CD4-positive, alpha-beta T cell treated with Interleukin-1 beta for 1 hour (primary cell): ENCODE measurements around the gene MCOLN1.
"Not testable (repeated sequence)": the region's sequence is repeated elsewhere in the genome, so short reads cannot be mapped to it uniquely, and the experiment has no call there.

ENCODE experiments used
- DNase-seq, 2 donors: peaks; one replicate each; pipeline ENCODE4 v3.0.0-alpha.2; 2020 to 2022

The MCOLN1 gene

DNA sequence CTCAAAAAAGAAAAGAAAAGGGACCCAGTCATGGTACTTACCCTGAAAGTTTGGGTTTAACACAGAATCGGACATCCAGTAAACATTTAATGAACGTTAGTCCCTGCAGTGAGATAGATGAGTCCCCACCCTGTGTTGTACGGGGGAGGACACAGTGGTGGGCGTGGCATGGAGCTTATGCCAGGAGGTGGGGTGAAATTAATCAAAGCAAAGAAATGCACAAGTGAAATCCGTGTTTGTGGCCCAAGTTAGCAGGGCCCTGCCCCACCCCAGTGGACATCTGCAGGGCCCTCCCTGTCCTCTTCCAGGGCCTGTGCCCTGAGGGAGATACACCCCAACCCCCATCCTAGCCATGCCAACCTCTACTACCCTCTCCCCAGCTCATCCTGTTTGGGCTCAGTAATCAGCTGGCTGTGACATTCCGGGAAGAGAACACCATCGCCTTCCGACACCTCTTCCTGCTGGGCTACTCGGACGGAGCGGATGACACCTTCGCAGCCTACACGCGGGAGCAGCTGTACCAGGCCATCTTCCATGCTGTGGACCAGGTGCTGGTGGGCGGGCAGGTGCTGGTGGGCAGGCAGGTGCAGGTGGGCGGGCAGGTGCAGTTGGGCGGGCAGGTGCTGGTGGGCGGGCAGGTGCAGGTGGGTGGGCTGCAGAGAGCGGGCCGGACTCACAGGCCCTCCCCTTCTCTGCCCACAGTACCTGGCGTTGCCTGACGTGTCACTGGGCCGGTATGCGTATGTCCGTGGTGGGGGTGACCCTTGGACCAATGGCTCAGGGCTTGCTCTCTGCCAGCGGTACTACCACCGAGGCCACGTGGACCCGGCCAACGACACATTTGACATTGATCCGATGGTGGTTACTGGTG is 3.9 kb downstream of the MCOLN1 start:
- no peak for DNase-seq

DNA sequence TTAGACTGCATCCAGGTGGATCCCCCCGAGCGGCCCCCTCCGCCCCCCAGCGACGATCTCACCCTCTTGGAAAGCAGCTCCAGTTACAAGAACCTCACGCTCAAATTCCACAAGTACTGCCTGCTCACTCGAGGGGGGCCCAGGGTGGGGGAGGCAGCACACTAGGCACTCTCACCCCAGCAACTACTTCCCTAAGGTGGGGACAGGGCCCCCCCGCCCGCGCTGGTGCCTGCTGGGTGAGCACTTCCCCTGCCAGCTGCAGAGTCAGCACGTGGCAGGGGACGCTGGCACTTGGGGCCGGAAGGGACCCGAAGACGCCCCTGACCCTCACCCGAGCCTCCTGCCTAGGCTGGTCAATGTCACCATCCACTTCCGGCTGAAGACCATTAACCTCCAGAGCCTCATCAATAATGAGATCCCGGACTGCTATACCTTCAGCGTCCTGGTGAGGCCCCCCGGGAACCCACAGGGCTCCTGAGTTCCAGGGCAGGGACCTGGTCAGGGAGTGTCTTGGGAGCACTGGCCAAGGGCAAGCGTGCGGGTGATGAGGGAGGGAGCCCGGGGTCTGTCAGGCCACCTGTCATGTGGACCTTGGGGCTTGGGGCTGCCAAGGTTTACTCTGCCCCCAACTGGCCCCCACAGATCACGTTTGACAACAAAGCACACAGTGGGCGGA is 5.2 kb downstream of the MCOLN1 start:
- DNase-seq, result peak in 1 of 2 donors; percentile 42

DNA sequence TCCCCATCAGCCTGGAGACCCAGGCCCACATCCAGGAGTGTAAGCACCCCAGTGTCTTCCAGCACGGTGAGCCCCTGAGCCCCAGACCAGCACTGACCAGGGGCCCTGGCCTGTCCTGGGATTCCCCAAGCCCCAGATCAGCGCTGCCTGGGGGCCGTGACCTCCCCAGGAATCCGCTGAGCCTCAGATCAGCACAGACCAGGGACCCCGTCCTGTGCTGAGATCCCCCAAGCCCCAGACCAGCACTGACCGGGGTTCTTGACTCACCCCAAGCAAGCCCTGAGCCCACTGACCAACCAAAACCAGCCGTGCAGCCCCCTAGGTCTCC is 5.7 kb downstream of the MCOLN1 start:
- no peak for DNase-seq

DNA sequence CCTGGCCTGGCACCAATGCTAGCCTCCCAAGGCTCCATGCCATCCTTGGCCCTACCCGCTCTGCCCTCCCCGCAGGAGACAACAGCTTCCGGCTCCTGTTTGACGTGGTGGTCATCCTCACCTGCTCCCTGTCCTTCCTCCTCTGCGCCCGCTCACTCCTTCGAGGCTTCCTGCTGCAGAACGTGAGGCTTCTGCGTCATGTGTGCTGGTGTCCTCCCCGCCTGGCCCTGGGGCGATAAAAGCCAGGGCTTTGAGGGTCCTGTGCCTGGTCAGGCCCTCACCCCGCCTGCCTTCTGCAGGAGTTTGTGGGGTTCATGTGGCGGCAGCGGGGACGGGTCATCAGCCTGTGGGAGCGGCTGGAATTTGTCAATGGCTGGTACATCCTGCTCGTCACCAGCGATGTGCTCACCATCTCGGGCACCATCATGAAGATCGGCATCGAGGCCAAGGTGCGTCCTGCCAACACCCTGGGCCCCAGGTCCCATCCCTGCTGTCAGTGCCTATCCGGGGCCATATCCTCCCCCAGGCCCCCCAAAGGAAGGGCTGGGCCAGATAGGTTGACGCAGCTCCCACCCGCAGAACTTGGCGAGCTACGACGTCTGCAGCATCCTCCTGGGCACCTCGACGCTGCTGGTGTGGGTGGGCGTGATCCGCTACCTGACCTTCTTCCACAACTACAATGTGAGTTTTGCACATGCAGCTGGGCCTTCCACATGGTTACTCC is 6.3 kb downstream of the MCOLN1 start:
- no peak for DNase-seq

DNA sequence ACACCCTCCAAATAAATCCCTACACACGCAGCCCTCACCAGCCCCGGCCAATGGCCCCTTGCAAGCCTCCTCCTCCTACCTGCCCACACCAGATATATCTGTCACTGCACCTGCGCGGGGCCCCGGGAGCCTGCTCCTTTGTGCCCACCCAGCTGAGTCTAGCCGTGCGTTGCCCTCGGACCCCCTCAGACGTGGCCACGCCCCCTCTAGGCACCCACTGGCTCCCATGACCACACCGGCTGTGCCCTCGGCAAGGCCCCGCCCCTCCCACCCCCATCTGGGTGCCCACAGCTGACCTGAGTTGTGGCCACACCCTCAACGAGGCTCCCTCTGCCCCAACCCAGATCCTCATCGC is 6.8 kb downstream of the MCOLN1 start:
- DNase-seq, result no peak

DNA sequence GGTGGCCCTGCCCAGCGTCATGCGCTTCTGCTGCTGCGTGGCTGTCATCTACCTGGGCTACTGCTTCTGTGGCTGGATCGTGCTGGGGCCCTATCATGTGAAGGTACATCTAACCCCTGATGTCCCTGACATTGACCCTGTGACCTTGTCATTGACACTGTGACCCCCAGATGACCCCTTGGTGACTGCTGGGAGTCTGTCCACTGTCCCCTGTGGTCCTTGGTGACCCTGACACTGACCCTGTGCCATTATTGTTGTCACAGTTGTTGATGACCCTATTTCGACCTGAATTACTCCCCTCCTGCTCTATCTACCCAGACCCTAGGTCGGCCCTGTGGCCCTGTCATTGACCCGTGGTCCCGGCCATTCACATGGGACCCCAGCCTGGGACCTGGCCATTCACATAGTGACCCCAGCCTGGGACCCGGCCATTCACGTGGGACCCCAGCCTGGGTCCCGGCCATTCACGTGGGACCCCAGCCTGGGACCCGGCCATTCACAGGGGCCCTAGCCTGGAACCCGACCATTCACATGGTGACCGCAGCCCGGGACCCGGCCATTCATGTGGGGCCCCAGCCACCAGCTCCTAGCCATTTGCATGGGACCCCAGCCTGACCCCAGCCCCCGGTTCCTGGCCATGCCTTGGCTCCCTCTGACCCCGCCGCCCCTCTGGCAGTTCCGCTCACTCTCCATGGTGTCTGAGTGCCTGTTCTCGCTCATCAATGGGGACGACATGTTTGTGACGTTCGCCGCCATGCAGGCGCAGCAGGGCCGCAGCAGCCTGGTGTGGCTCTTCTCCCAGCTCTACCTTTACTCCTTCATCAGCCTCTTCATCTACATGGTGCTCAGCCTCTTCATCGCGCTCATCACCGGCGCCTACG is 7.4 kb downstream of the MCOLN1 start:
- no peak for DNase-seq

DNA sequence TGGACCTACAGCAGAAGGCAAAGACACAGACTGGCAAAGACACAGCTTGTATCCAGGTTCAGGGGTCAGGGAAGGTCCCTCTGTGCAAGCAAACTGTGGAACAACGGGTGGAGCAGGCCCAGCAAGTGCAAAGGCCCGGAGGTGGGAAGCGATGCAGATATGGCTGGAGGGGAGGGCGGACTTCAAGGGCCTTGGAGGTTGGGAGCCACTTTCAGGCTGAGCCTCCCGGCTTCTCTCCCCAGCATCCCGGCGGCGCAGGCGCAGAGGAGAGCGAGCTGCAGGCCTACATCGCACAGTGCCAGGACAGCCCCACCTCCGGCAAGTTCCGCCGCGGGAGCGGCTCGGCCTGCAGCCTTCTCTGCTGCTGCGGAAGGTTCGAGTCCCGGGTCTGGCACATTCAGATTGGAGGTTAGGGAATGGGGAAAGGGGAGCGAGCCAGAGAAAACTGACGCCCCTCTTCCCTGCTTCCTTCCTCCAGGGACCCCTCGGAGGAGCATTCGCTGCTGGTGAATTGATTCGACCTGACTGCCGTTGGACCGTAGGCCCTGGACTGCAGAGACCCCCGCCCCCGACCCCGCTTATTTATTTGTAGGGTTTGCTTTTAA is 11.0 kb downstream of the MCOLN1 start:
- no peak for DNase-seq

DNA sequence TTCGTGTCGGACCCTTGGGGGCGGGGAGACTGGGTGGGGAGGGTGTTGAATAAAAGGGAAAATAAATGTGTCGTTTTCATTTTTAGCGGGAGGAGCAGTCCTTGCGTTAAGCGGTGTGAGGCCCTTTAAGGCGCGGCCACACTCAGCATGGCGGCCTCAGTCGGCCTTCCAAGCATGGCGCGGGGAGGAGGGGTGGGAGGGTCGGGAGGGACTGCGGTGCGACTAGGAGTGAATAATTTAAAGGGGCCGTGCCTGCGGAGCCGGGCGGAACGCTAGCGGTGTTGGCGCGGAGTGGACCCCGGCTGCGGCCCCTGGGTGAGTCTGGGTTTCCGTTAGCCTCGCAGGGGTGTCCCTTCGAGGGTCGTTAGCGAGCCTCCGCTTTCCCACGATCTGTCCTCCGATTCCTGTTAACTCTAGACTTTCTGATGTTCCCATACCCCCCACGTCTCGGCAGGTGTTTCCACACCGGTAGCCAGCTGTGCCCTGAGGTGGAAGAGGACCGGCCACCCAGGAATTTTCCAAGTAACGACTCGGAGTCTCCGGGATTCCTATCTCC is 11.6 kb downstream of the MCOLN1 start:
- DNase-seq, result peak; percentile 83 to 86

DNA sequence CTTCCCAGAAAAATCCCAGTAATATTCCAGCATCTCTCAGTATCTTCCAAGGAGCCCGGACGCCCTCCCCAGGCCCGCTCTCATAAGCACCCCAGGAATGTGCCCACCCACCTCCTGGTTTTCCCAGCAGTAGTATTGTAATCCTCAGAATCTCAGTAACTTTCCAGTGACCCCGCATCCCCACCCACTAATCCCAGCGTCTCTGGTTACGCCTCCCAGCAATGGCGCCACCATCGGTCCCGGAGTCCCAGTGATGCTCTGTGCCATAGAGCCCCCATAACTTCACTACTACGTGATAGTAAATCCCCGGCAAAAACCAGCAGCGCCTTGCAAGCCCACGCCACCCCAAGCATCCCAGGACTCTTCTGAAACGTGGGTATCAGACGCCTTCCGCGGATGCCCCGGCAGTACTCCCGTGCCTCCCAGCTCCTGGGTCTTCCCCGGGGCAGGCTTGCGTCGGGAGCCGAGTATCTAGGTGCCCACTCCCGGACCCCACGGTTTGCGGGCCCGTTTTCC is 12.2 kb downstream of the MCOLN1 start:
- DNase-seq, result peak in 1 of 2 donors; percentile 22

DNA sequence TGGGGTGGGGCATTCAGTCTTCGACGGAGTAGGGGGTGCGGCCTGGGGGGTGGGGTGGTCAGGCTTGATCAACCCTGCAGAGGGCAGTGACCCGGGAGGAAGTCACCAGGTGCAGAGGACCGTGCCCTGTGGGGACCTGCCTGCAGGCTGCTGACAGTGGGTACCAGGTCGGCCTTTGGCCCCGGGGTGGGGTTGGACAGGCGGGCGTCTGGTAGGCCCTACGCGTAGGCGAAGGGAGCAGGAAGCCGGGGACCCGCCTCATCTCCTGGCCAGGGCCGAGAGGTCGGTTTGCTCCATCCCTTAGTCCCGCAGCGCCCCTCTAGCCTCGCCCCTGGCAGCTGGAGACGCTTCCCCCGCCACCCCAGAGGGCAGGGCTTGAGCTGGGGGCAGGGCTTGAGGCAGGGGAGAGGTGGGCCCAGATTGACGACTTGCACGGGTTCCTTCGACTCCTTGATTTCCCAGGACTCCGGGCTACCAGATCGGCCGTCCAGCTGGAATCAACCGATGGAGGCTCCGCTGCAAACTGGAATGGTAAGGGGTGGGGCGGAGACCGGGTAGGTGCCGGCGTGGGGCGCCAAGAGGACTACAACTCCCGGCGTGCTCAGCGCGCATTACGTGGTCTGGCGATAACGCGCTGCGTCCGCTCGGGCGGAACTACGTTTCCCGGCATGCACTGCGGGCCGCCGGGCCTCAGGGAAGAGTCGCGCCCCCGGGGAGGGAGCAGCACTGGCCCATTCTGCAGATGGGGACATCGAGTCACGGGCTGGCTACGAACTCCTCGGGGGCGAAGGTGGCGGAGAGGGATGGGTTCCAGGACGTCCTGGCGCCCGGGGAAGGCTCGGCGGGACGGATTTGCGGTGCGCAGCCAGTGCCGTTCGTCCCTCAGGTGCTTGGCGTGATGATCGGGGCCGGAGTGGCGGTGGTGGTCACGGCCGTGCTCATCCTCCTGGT is 12.9 kb downstream of the MCOLN1 start, which contains the start of gene PNPLA6:
Gene PNPLA6, plus strand, starts transcription at position 671 of the 951 bp plus-strand sequence. Its CDS starts 72 bp downstream, at position 743.
- peak; percentile 89 to 90 for DNase-seq

DNA sequence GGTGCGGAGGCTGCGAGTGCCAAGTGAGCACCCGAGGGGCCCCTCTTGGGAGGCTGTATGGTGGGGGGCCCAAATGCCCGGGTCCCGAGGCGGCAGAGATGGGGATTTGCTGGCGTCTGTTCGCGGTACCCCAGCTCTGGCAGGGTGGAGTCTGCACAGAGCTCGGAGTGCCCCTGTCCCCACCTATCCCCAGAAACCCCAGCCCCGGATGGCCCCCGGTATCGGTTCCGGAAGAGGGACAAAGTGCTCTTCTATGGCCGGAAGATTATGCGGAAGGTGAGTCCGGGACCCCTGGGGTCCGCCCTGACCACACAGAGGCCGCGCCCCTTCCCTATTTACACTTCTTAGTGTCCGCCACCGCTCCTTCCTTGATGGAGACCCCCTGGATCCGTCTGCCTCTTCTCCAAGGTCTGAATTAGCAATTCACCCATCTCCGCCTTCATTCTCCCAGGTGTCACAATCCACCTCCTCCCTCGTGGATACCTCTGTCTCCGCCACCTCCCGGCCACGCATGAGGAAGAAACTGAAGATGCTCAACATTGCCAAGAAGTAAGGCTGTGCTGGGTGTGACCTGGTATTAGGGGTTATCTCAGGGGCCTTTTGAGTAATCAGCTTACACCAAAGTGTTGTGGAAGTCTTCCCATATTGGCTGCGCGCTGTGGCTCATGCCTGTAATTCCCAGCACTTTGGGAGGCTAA is 13.7 kb downstream of the MCOLN1 start:
- no peak for DNase-seq

DNA sequence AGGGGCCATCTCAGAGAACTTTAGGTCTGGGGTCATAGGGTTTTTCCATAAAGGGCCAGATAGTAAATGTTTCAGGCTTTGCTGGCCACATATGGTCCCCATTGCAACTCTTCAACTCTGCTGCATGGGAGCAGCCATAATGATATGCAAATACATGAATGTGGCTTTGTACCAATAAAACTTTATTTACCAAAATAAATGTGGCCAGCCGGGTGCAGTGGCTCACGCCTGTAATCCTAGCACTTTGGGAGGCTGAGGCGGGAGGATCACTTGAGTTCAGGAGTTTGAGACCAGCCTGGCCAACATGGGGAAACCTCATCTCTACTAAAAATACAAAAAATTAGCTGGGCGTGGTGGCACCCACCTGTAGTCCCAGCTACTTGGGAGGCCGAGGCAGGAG is 16.6 kb downstream of the MCOLN1 start:
- DNase-seq, result not testable (repeated sequence)

DNA sequence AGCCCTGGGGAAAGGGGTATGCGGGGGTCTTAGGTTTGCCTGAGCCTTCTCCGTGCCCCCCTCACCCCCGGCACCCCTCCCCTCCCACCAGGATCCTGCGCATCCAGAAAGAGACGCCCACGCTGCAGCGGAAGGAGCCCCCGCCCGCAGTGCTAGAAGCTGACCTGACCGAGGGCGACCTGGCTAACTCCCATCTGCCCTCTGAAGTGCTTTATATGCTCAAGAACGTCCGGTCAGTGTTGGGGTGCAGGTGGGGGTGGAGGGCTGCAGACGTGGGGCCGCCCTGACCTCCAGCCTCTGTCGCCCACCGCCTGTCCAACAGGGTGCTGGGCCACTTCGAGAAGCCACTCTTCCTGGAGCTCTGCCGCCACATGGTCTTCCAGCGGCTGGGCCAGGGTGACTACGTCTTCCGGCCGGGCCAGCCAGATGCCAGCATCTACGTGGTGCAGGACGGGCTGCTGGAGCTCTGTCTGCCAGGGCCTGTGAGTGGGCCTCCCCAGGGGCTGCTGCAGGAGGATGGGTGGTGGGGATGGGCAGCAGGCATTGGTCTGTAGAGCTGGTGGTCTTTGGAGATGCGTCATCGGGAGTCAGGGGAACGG is 17.5 kb downstream of the MCOLN1 start:
- DNase-seq, result no peak

DNA sequence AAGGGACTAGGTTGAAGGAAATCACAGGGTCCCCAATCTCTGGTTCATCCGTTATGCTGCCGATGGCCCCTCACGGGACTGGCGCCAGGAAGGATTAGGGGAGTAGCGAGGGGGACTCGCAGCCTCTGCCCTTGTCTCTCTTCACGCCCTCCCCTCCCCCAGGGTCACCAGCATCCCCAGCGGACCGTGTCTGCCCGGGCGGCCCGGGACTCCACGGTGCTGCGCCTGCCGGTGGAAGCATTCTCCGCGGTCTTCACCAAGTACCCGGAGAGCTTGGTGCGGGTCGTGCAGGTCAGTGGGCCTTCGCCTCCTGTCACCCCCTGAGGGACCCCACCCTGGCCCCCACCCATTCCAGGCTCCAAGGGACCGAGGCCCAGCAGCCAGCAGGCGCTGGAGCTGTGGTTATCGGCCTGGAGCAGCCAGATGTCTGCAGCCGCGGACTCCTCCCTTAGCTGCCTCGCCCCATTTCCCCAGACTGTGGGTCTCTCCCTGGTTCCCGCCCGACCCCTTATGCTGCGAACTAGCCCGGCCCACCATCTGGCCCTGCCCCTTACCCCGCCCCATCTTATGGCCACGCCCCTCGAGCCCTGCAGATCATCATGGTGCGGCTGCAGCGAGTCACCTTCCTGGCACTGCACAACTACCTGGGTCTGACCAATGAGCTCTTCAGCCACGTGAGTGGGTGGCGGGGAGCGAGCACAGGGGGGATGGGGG is 18.5 kb downstream of the MCOLN1 start:
- DNase-seq, result no peak

DNA sequence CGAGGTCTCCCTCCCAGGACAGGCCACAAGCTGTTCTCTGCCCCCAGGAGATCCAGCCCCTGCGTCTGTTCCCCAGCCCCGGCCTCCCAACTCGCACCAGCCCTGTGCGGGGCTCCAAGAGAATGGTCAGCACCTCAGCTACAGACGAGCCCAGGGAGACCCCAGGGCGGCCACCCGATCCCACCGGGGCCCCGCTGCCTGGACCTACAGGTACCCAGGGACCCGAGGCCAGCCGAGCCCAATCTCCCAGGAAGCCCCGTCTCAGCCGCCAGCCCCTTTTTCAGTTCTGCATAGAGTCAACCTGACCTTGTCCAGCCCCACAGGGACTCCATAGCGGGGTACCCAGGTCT is 19.0 kb downstream of the MCOLN1 start:
- no peak for DNase-seq

DNA sequence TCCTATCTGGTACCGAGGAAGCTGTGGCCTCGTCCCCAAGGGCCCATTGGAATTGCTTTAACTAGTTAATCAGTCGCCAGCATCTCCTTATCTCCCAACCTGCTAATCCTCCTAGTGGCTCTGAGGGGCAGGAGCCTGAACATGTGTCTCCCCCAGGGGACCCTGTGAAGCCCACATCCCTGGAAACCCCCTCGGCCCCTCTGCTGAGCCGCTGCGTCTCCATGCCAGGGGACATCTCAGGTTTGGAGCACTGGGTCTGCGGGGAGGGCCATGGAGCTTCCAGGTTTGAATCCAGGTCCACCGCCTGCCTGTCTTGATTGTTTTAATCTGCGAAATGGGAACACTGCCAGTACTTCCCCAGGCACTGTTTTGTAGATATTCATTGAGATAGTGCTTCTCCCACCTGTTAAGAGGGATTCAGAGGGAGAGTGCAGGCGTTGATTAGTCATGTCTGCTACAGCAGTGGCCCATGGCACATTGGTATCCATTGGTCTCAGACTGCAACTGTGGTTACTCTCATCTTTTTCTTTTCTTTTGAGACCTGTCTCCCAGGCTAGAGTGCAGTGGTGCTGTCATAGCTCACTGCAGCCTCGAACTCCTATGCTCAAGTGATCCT is 19.5 kb downstream of the MCOLN1 start:
- no peak for DNase-seq

DNA sequence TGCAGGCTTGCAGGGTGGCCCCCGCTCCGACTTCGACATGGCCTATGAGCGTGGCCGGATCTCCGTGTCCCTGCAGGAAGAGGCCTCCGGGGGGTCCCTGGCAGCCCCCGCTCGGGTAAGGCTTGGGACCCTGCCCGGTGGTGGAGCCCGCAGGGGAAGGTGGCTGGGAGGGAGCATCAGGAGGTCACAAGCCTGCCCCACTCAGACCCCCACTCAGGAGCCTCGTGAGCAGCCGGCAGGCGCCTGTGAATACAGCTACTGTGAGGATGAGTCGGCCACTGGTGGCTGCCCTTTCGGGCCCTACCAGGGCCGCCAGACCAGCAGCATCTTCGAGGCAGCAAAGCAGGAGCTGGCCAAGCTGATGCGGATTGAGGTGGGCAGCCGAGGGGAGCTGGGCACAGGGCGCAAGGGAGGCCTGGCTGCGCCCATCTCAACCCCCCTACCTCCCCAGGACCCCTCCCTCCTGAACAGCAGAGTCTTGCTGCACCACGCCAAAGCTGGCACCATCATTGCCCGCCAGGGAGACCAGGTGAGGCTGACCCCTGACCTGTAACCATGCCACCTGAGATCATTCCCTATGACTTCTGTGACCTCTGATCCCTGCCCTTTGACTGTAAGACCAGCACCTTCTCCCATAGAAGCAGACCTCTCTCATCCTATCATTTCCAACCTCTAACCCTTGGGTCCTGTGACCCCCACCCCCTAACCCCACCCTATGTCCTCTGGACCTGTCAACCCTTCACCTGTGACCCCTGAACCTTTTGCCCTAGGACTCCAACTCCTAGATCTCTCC is 20.3 kb downstream of the MCOLN1 start:
- no peak for DNase-seq

DNA sequence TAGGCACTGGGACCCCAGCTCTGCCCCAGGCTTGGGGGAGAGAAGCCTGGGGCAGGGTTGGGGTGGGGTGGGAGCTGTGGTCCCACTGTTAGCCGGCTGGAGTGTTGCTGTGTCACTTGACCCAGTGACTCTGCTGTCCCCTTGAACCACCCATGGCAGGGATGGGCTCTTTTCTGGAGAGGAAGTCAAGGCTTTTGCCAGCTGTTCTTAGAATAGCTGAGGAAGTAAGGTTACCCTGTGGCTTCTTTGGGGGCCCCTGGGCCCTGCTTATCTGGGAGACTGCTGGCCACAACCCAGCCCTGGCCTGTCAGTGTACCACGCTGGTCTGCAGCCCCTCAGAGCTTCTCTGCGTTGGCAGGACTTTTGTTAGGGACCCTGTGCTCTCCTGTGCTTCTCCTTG is 22.2 kb downstream of the MCOLN1 start:
- DNase-seq, result peak in 1 of 2 donors; percentile 62
